ENCODE results near the gene AGL. TPM values are rescaled to one million over a fixed set of nuclear protein-coding genes. Genes with fewer than 3 reads are reported as not detected.

The AGL gene
- total and polyA plus RNA-seq, 2 of the 13 experiments (the other 11 are each of a cell fraction or from before 2014, with no cell fraction given): 4.3 to 13.1 TPM

GRCh38 chr1:99906535-99906934 is 56.4 kb downstream of the AGL start:
- BruUV-seq (replicated peaks): no TSS peak
- H3K36me3 ChIP-seq (replicated peaks in 1 of 2; ENCODE audit: control insufficient read depth in 1 of 2, insufficient read depth in 2 of 2, low read length in 2 of 2): peaks cover 0 to 14% of the 10 kb centered on the region in 2 experiments; a peak in 4 of 5 replicates
- no peak overlapping the region for H3K27ac ChIP-seq (ENCODE audit: extremely low read length, insufficient read depth, low read length)
- no peak overlapping the region for H2AFZ ChIP-seq (ENCODE audit: low read length)
- no peaks in the 10 kb centered on the region for H3K27me3 ChIP-seq (ENCODE audit: control insufficient read depth in 1 of 2, insufficient read depth in 2 of 2, low read length in 2 of 2)
- no peak overlapping the region for H3K4me2 ChIP-seq (ENCODE audit: low read depth, low read length)
- no peaks in the 10 kb centered on the region for H3K9me3 ChIP-seq (ENCODE audit: low read length)
- ATAC-seq: no peak
- DNase-seq (ENCODE audit: low spot score): no peak
- in situ Hi-C loops (cut with HindIII; ENCODE audit: extremely low pct_ligation_motif_present, low pct_unique_long_range_greater_than_20kb): no loop called here
- intact Hi-C loops (cut with micrococcal nuclease; ENCODE audit: unreplicated experiment): no loop called here
- no peak for FAIRE-seq
- CTCF ChIA-PET (ENCODE audit: low intra/inter-chr PET ratio, low total read pairs): no interaction called here
- TF ChIP-seq TBX2 (CRISPR knock-in tag; IDR thresholded peaks at IDR 0.05; ENCODE audit: borderline replicate concordance) (no peak), FOXK2 (IDR thresholded peaks at IDR 0.05) (no peak), MAZ (IDR thresholded peaks at IDR 0.05; ENCODE audit: borderline replicate concordance, low read depth, low read length) (no peak), MAZ (CRISPR knock-in tag; IDR thresholded peaks at IDR 0.05; ENCODE audit: low read depth) (no peak), DDIT3 (CRISPR knock-in tag; IDR thresholded peaks at IDR 0.05) (no peak), ZNF749 (CRISPR knock-in tag; IDR thresholded peaks at IDR 0.05; ENCODE audit: borderline replicate concordance) (no peak), JUN (CRISPR knock-in tag; IDR thresholded peaks at IDR 0.05) (no peak), YEATS4 (CRISPR knock-in tag; IDR thresholded peaks at IDR 0.05; ENCODE audit: borderline replicate concordance) (no peak), KAT7 (CRISPR knock-in tag; IDR thresholded peaks at IDR 0.05; ENCODE audit: borderline replicate concordance) (no peak), FOXP4 (CRISPR knock-in tag; IDR thresholded peaks at IDR 0.05) (no peak), ZSCAN20 (CRISPR knock-in tag; IDR thresholded peaks at IDR 0.05; ENCODE audit: borderline replicate concordance) (no peak), ZNF737 (CRISPR knock-in tag; IDR thresholded peaks at IDR 0.05; ENCODE audit: borderline replicate concordance) (no peak), RAD51 (IDR thresholded peaks at IDR 0.05; ENCODE audit: borderline replicate concordance) (no peak), RBM22 (optimal IDR thresholded peaks at IDR 0.05; ENCODE audit: low read length) (no peak), MYNN (CRISPR knock-in tag; IDR thresholded peaks at IDR 0.05; ENCODE audit: low read depth) (no peak)
- TF ChIP-seq, protein P1, sequence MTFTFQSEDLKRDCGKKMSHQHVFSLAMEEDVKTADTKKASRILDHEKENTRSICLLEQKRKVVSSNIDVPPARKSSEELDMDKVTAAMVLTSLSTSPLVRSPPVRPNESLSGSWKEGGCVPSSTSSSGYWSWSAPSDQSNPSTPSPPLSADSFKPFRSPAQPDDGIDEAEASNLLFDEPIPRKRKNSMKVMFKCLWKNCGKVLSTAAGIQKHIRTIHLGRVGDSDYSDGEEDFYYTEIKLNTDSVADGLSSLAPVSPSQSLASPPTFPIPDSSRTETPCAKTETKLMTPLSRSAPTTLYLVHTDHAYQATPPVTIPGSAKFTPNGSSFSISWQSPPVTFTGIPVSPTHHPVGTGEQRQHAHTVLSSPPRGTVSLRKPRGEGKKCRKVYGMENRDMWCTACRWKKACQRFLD (CRISPR knock-in tag; IDR thresholded peaks at IDR 0.05; ENCODE audit: borderline replicate concordance): no peak
- TF ChIP-seq, protein P2, sequence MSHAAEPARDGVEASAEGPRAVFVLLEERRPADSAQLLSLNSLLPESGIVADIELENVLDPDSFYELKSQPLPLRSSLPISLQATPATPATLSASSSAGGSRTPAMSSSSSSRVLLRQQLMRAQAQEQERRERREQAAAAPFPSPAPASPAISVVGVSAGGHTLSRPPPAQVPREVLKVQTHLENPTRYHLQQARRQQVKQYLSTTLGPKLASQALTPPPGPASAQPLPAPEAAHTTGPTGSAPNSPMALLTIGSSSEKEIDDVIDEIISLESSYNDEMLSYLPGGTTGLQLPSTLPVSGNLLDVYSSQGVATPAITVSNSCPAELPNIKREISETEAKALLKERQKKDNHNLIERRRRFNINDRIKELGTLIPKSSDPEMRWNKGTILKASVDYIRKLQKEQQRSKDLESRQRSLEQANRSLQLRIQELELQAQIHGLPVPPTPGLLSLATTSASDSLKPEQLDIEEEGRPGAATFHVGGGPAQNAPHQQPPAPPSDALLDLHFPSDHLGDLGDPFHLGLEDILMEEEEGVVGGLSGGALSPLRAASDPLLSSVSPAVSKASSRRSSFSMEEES (CRISPR knock-in tag; IDR thresholded peaks at IDR 0.05): no peak
- no peak overlapping the region for H3K9ac ChIP-seq (ENCODE audit: insufficient read depth, low read depth, low read length)
- no peak overlapping the region for H3K4me3 ChIP-seq (replicated peaks in 1 of 3; ENCODE audit: insufficient read depth in 1 of 3, low read depth in 2 of 3, low read length in 3 of 3)
- POLR2A ChIA-PET: no interaction called here
- no peaks in the 10 kb centered on the region for H3K4me1 ChIP-seq (ENCODE audit: insufficient read depth, low read length)
- H3K79me2 ChIP-seq (ENCODE audit: insufficient read depth, low read length): no peaks in the 10 kb centered on the region
- H4K20me1 ChIP-seq (ENCODE audit: insufficient read depth, low read length): no peaks in the 10 kb centered on the region

Measured in HepG2 (cell line).